HK-2 (cell line): ENCODE measurements around the gene APBA2.

Source experiments
- DNase-seq: peaks from one replicate; pipeline ENCODE4 v3.0.0-alpha.2; 2018; ENCODE audit not compliant: unreplicated experiment

APBA2 gene

GRCh38 chr15:29086891-29087290 is 201.1 kb downstream of the APBA2 start:
- DNase-seq = no peak

GRCh38 chr15:29087521-29088285 is 201.9 kb downstream of the APBA2 start:
- no peak for DNase-seq

GRCh38 chr15:29088666-29089065 is 202.9 kb downstream of the APBA2 start:
- no peak for DNase-seq

GRCh38 chr15:29089731-29090616 is 204.2 kb downstream of the APBA2 start:
- DNase-seq = no peak

GRCh38 chr15:29090617-29091466 is 205.1 kb downstream of the APBA2 start:
- peak; percentile 19 for DNase-seq

GRCh38 chr15:29091666-29092065 is 205.9 kb downstream of the APBA2 start:
- DNase-seq = no peak

GRCh38 chr15:29092376-29093064 is 206.7 kb downstream of the APBA2 start:
- DNase-seq = no peak

GRCh38 chr15:29093065-29093435 is 207.3 kb downstream of the APBA2 start:
- no peak for DNase-seq

GRCh38 chr15:29093696-29094343 is 208.0 kb downstream of the APBA2 start:
- no peak for DNase-seq

GRCh38 chr15:29094711-29095110 is 208.9 kb downstream of the APBA2 start:
- no peak for DNase-seq

GRCh38 chr15:29095746-29096145 is 210.0 kb downstream of the APBA2 start:
- no peak for DNase-seq

GRCh38 chr15:29097168-29097567 is 211.4 kb downstream of the APBA2 start:
- no peak for DNase-seq

GRCh38 chr15:29097971-29098370 is 212.2 kb downstream of the APBA2 start:
- DNase-seq = no peak

GRCh38 chr15:29098652-29099051 is 212.9 kb downstream of the APBA2 start:
- DNase-seq = no peak

GRCh38 chr15:29099131-29099880 is 213.5 kb downstream of the APBA2 start:
- DNase-seq = no peak

GRCh38 chr15:29100486-29101000 is 214.8 kb downstream of the APBA2 start:
- DNase-seq = no peak

- no peak for DNase-seq
These were observed 215.7 kb downstream of the APBA2 start for GRCh38 chr15:29101491-29101890.

- peak; percentile 20 for DNase-seq
These were observed 216.5 kb downstream of the APBA2 start for GRCh38 chr15:29102173-29102794.
